SH-SY5Y (cell line): Measurements from ENCODE around the gene KLHL10.

ENCODE experiments used
- GATA2 ChIP-seq: IDR thresholded peaks from 2 replicates; pipeline ENCODE4 v1.6.1; 2011; ENCODE audit warnings: mild to moderate bottlenecking, low read depth, low read length
- GATA3 ChIP-seq: IDR thresholded peaks from 2 replicates; pipeline ENCODE4 v1.6.1; 2011; ENCODE audit warnings: low read depth, mild to moderate bottlenecking, low read length, moderate library complexity

GRCh38 chr17:41813699-41814124 is 23.9 kb upstream of the KLHL10 start:
- TF ChIP-seq GATA2 (no peak), GATA3 (no peak)
